Right lobe of liver (tissue), 4 donors: ENCODE data around the gene AGFG1.

ENCODE experiments used
- POLR2A ChIP-seq: fragments of 450-650 bp; IDR thresholded peaks from one replicate; pipeline ENCODE4 v1.6.1; 2017; ENCODE audit warnings: antibody characterized with exemption, mild to moderate bottlenecking
- TF ChIP-seq, protein P1 (sequence below), 4 donors: fragments of 200-600 bp in 3 of 4; fragments of 450-650 bp in 1 of 4; IDR thresholded peaks; one replicate each; pipeline versions ENCODE4 v1.5.1 to v1.8.0; 2016 to 2022; ENCODE audit warnings: antibody characterized with exemption in 4 of 4, mild to moderate bottlenecking in 2 of 4
- donor health status: DM: no; HTN: no; CAD: no.
- donor health status: DM: no; HTN: no; CAD: no.
- donor health status: DM: no; HTN: yes; CAD: no.

DNA sequence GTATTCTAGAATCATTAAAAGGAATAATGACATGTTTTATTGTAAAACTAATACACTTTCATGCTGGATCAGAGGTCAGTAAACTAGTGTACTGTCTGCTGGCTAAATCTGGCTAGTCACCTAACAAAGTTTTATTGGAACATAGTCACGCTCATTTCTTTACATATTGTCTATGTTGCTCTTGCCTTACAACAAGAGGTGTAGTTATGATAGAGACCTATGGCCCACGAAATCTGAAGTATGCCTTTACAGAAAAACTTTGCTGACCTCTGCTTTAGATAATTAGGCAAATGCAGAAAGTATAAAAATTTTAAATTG lies 96.9 kb downstream of the AGFG1 start:
- TF ChIP-seq POLR2A = no peak
- TF ChIP-seq, protein P1, sequence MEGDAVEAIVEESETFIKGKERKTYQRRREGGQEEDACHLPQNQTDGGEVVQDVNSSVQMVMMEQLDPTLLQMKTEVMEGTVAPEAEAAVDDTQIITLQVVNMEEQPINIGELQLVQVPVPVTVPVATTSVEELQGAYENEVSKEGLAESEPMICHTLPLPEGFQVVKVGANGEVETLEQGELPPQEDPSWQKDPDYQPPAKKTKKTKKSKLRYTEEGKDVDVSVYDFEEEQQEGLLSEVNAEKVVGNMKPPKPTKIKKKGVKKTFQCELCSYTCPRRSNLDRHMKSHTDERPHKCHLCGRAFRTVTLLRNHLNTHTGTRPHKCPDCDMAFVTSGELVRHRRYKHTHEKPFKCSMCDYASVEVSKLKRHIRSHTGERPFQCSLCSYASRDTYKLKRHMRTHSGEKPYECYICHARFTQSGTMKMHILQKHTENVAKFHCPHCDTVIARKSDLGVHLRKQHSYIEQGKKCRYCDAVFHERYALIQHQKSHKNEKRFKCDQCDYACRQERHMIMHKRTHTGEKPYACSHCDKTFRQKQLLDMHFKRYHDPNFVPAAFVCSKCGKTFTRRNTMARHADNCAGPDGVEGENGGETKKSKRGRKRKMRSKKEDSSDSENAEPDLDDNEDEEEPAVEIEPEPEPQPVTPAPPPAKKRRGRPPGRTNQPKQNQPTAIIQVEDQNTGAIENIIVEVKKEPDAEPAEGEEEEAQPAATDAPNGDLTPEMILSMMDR (IDR thresholded peaks at IDR 0.05) = no peak
